IPS-11a (cell line): ENCODE results near the gene RPA1.

Source experiments
- H3K4me3 ChIP-seq: one replicate; pipeline ENCODE4 v1.5.1; 2013; ENCODE audit warnings: low read depth, low read length, control low read depth

Gene RPA1

DNA sequence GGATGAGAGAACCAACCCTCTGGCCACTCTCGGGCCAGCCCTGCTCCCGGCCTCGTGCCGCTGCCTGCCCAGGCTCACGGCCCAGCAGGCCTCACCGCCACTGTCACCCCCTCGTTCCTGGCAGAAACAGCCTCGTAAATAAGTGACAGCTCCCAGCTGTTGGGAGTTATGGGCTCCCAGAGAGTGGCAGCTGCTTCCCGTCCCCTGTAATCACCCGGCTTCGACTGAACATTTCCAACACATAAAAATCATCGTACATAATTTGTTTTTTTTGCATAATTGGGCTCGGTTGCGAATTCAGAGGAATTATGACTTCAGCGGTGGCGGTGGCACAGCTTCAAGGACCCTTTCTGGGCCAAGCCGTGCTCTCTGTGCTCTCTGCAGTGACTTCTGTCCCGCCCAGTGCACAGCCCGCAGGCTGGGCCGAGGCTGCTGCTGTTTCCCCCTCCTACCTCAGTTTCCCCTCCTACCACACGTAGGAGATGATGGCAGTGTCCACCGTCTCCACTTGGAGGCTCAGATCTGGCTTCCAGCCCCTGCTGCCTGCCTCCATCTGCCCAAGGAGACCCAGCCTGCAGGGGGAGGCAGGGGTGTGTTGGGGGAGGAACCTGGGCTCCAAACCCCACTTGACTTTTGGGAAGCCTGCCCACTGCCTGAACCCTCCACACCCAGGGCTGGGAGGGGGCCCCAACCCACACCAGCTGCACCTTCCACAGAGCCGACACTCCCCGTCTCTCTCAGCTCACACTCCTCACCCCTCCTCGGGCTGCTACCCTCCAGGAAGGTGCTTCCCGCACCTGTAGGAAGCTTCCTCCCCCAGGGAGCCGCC lies 110.4 kb downstream of the RPA1 start:
- H3K4me3 ChIP-seq, result no peak overlapping the region

DNA sequence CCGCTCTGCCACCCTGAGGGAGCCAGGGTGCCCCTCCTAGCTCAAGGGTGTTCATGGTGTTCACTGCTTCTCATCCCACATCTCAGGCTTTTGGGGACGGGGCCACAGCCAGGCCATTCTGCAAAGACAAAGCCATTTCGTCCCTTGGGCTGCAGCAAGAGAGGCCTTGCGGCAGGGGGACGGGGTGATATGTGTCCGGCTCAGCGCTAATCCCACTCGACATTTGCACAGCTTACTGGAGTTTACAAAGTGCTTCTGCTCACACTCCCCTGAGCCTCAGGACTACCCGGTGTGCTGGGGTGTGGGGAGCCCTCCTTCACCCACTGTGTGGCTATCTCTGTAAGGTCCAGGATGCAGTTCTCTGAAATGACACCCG lies 111.0 kb downstream of the RPA1 start:
- no peak overlapping the region for H3K4me3 ChIP-seq

DNA sequence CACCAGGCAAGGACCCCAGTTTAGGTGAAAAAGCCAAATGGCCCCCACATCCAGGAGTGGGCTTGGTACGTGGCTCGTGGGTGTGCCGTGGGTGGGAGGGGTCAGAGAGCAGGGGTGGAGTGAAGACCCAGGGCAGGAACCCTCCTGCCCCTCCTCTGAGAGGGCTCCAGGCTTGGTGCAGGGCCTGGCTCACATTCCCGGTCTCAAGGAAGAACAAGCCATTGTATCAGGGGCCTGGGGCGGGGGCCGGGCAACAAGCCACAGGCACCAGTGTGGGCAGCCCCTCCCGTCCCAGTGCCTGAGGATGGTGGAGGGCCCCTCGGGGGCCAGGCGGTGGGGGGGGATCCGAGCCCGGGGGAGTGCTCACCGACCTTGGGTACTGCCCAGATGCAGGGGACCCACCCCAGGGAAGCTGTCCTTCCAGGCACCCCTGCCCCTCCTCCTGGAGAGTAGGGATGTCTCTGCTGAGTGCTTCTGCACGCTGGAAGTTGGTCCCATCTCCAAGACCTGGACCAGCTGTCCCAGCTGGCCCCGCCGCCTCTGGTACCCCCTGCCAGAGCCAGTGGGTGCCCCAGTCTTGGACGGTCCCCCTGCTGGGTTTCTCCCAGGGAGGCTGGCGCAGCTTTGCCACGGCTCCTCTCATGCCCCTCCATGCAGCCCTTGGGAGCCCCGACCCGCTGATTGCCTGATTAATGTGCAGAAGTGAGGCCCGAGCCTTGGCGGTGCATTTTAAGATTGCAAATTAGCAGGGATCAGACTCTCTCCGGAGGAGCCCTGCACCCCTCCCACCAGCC lies 111.7 kb downstream of the RPA1 start:
- H3K4me3 ChIP-seq, result no peak overlapping the region

DNA sequence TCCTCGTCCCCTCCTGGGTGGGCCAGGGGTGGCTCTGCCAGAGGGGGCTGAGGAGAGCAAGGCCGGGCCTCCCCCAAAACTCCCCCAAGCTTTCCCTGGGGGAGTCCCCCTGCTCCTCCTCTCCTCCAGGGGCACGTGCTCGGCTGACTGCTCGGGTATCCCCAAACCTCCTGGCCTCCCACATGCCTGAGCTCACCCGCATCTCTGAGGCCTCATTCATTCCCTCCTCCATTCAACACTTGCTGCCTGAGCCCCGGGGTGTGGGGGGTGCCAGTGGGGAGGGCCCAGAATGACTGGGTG lies 112.2 kb downstream of the RPA1 start:
- no peak overlapping the region for H3K4me3 ChIP-seq

DNA sequence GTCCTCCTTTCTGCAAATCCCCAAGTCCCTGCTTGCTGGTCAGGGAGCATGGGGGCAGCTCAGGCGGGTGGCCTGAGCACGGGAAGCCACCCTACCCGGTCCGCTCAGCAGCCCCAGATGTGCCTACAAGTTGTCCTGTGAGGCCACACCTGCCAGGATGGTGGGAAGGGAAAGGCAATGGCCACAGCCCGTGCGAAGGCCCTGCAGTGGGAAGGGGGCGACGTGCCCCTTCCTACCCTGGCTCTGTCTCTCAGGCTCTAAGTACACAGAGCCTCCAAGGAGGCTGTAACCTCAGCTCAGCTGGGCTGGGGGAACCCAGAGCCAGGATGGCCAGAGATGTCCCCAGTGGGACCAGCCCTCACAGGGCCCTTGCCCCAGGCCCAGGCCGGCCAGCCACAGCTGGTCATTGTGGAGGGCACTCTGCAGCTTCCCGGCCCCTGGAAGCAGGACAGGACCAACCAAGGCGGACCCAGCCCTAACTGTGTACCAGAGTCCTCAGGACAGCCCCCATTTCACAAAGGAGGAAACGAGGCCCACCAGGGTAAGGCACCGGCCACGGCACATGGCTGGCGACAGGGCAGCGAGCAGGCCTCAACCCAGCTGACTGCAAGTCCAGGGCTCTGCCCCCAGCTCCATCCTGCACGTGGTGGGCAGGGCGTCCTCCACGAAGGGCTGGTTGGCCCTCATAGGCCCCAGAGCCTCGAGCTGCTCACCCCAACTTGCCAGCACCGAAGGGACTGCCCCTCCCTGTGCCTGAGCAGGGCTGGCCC lies 113.0 kb downstream of the RPA1 start:
- H3K4me3 ChIP-seq, result no peak overlapping the region

DNA sequence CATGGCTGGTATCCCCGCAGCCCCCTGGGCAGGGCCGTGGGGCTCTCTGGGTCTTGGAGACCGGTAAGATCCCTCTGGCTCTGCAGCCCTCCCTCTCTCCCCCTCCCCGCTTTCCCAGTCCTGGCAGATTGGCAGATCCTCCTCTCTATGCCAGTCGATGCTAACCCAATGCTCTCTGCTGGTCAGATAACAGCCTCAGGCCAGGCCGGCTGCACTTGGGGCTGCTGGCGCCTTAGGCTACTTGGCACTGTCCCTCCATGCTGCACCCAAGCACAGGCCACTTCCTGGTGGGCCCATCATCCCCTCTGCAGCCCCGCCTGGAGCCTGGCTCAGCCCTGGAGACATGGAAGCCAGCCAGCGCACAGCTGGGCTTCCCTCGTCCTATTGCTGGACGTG lies 113.6 kb downstream of the RPA1 start:
- H3K4me3 ChIP-seq, result no peak overlapping the region

DNA sequence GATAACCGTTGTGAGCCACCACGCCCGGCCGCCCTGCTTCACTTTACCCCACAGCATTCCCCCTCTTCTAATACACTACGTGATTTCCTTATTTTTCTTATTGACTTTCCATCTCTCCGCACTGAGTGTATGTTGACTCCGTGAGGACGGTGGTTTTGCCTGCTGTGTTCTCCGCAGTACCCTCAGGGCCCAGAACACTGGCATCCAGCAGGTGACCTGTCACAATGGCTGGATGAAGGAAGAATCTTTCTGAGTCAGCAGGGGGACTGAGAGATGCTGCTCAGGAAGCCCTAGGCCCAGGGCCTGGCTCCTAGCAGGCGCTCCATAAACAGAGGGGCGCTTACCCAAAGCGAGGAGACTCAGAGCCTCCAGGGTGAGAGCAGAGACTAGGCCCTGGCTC lies 115.8 kb downstream of the RPA1 start:
- no peak overlapping the region for H3K4me3 ChIP-seq

DNA sequence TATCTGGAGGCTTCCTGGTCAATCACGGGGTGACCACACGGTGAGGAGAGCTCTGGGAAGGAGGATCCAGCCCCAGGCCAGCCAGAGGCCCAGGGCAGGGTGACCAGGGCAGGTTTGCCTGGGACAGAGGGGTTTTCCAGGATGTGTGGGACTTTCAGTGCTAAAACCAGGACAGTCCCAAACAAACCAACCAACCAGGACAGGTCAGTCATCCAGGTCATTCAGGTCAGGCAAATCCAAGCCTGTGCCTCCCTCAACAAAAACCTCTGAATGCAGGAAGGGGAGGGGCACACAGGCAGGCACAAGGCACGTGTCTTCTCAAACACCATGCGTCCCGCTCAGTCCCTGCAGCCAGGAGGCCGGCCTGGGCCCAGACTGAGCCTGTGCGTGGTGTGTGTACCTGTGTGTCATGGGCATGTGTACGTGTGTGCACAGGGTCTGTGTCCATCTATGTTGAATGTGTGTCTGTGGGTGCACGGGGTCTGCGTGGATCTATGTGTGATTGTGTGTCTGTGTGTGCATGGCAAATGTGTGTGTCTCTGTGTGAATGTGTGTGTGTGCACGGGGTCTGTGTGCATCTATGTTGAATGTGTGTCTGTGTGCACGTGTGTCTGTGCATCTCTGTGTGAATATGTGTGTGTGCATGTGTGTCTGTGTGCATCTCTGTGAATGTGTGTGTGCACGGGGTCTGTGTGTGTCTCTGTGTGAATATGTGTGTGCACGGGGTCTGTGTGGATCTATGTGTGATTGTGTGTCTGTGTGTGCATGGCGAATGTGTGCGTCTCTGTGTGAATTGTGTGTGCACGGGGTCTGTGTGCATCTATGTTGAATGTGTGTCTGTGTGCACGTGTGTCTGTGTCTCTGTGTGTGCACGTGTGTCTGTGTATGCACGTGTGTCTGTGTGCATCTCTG lies 116.5 kb downstream of the RPA1 start:
- H3K4me3 ChIP-seq, result no peak overlapping the region

DNA sequence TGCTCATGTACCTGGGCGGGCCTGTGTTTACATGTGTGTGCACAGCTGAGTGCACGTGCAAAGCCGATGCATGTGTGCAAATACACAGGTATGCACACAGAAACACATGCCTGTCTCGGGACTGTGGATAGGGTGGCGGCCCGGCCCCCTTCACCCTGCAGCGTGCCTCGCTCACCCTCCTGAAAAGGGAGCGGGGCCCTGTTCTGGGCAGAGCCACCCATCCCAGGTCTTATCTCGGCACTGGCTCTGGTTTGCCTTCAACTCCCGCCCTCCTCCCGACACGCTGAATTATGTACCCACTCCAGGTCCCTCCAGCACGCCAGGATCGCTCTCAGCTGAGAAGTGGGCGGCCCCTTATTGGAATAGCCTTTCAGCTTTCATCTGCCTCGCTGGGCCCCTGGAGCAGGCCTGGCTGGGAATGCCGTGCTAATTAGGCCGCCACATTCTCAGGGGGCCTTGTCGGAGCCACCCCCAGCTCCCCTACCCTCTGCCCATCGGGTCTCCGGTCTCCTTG lies 117.5 kb downstream of the RPA1 start:
- no peak overlapping the region for H3K4me3 ChIP-seq

DNA sequence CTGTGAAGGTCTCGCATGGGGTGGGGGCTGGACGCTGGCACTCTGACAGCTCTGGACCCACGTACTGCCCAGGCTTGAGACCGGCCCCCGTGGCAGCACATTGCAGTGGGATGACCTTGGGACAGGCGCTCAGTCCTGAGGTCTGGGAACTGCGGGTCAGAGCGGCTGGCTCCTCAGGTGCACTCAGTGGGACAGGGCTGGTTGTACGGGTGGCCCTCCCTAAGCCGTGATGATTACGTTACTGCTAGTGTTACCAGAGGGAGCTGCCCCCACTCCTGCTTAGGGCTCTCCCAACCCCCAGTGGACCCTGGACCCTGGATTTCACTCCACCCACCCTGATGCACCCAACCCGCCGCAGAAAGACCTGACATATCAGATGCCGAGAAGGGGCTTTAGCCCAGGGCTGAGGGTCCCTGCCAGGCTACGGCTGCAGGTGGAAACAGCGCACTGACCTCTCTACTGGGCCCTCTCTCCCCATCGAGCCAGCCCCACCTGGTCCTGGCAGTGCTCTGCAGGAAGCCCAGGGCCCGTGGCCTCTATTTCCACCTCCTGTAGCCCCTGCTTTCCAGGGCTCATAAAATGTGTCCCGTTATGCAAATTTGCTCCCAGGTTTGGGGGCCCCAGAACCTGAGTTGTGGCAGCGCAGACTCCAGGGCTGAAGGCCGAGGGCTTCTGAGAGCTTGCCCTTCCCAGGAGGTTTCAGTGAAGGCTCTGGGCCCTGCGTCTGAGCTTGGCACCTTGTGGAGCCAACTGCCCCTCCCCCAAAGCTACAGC lies 118.1 kb downstream of the RPA1 start:
- no peak overlapping the region for H3K4me3 ChIP-seq

DNA sequence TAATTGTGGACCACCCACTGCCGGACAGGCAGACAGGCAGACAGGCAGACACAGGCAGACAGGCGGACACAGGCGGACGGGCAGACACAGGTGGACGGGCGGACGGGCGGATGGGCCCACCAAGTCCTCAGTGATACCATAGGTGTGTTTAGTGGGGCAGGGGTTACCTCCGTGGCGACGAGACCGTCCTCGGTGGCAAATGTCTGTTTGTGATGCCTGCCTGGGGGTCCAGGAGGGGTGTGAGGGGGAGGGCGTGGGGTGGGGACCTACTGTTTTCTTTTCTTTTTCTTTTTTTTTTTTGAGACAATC lies 118.7 kb downstream of the RPA1 start:
- H3K4me3 ChIP-seq, result no peak overlapping the region
